NOMO-1 treated with dmso at 0.1 percent for 144 hours (cell line): ENCODE data around the gene CAPN15.
A peak's percentile ranks its signal among the peaks of the same experiment; 100 is the strongest.
"Not testable (repeated sequence)": the region's sequence is repeated elsewhere in the genome, so short reads cannot be mapped to it uniquely, and the experiment has no call there.

Experiments used
- DNase-seq: peaks from one replicate; lab custom pipeline; 2025; ENCODE audit not compliant: unreplicated experiment; lab: John Stamatoyannopoulos, UW

Gene CAPN15

DNA sequence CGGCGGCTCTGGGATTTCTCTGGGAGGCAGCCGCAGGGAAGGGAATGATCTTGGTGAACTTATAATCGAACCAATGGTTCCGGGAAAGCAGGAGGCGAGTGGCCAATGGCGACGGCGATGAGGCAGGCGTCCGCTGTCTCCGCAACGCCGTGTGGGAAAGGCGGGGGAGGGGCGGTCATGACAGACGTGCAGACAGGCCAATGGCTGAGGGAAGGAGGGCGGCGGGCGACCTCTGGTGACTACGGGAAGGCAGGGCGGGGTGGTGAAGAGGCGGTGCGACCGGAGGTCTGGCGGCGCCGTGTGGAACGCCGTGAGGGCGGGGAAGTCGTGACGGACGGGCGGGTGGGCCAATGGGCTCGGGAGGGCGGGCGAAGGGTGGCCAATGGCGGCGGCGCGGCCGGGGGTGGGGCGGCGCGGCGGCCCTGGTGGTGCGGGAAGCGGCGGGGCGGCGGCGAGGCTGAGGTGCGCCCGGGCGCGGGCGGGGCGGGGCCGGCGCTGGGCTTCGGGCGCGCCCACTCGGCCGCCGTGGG is 62.2 kb downstream of the CAPN15 start, which contains the start of gene RAB40C:
Gene RAB40C, plus strand, starts transcription at position 409 of the 530 bp plus-strand sequence. CDS start 226 bp downstream, outside the sequence.
- DNase-seq: peak; percentile 97

- DNase-seq: no peak
These were observed 62.8 kb downstream of the CAPN15 start for GRCh38 chr16:590188-590814.

DNA sequence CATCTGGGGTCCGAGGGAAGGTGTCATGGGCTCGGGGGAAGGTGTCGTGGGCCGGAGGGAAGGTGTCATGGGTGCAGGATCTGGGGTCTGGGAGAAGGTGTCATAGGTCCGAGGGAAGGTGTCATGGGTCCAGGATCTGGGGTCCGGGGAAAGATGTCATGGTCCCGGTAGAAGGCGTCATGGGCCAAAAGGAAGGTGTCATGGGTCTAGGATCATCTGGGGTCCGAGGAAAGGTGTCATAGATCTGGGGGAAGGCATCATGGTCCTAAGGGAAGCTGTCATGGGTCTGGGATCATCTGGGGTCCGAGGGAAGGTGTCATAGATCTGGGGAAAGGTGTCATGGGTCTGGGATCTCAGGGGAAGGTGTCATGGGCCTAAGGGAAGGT is 63.3 kb downstream of the CAPN15 start:
- DNase-seq: no peak

DNA sequence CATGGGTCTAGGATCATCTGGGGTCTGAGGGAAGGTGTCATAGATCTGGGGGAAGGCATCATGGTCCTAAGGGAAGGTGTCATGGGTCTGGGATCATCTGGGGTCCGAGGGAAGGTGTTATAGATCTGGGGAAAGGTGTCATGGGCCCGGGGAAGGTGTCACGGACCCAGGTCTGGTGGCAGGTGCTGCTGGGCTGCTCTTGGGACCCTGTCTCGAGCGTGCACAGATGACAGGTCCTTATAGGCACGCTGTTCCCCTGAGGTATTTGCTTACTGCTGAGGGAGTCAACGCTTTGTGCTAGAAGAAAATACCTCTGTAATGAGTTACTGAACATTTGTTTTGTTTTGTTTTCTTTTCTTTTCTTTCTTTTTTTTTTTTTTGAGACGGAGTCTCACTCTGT is 63.7 kb downstream of the CAPN15 start:
- DNase-seq: no peak

GRCh38 chr16:591892-592517 is 64.5 kb downstream of the CAPN15 start:
- no peak for DNase-seq

- DNase-seq: peak; percentile 94
These were observed 65.2 kb downstream of the CAPN15 start for GRCh38 chr16:592518-593306.

- DNase-seq: no peak
These were observed 65.9 kb downstream of the CAPN15 start for GRCh38 chr16:593406-593805.

- DNase-seq: no peak
These were observed 66.3 kb downstream of the CAPN15 start for GRCh38 chr16:593807-594206.

- no peak for DNase-seq
These were observed 67.6 kb downstream of the CAPN15 start for GRCh38 chr16:595094-595528.

- no peak for DNase-seq
These were observed 68.6 kb downstream of the CAPN15 start for GRCh38 chr16:595942-596735.

- no peak for DNase-seq
These were observed 69.2 kb downstream of the CAPN15 start for GRCh38 chr16:596736-597060.

DNA sequence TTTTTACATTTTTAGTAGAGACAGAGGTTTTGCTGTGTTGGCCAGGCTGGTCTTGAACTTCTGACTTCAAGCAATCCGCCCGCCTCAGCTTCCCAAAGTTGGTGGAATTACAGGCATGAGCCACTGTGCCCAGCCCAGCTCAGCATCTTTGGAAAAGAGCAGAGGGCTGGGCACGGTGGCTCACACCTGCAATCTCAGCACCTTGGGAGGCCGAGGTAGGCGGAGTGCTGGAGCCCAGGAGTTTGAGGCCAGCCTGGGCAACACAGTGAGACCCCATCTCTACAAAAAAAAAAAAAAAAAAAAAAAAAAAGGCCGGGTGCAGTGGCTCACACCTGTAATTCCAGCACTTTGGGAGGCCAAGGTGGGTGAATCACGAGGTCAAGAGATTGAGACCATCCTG is 70.1 kb downstream of the CAPN15 start:
- DNase-seq: not testable (repeated sequence)

GRCh38 chr16:598823-599739 is 71.6 kb downstream of the CAPN15 start:
- DNase-seq: no peak

DNA sequence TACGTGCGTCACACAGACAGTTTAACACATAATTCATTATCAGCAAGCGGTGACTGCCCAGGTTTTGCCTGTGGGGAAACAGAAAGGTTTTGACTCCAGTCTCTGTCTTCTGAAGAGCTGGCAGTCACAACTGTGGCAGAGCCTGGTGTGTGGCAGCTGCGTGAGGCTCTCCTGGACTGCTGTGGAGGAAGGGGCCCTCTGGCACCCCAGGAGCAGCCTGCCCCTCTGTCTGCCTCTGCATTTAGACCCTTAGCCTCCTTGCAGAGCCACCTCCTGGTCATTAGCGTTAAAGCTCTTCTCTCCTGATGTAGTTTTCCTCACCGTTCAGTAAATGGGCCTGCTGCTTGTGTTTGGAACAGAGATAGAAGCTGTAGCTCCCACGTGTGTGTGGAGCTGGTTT is 73.3 kb downstream of the CAPN15 start:
- no peak for DNase-seq

- no peak for DNase-seq
These were observed 76.4 kb downstream of the CAPN15 start for GRCh38 chr16:603933-604332.
